Panc1 (cell line): ENCODE data around the gene TREX2. TPM values are rescaled to one million over a fixed set of nuclear protein-coding genes. Genes with fewer than 3 reads are reported as not detected.

Source experiments
- ATAC-seq: fragments of 200-7000 bp; cut with Tn5 transposase; 2 replicates; pipeline ENCODE4 v1.9.1; 2020; ENCODE audit warnings: mild to moderate bottlenecking, moderate library complexity
- BruUV-seq: library from RNA; stranded (reverse); fragments of 400-500 nt; replicated peaks from 2 replicates; lab custom pipeline; 2021; lab: Mats Ljungman, UMichigan
- CTCF ChIA-PET: fragments of 300-600 bp; sonication (Branson Sonifier 250); formaldehyde crosslinking; loops from one replicate; lab custom pipeline; 2022; ENCODE audit warnings: antibody characterized with exemption; lab: Charles Lee
- POLR2A ChIA-PET: fragments of 300-600 bp; sonication (Branson Sonifier 250); formaldehyde crosslinking; loops from one replicate; lab custom pipeline; 2022; ENCODE audit warnings: antibody characterized with exemption; lab: Charles Lee
- DNase-seq: peaks from one replicate; pipeline ENCODE4 v3.0.0-alpha.2; 2010; ENCODE audit warnings: low read depth, low spot score
- H3K27ac ChIP-seq: 2 replicates; pipeline ENCODE4 v1.5.1; 2011; ENCODE audit warnings: mild to moderate bottlenecking, low read length, inconsistent platforms
- H3K27me3 ChIP-seq: fragments of 200-500 bp; sonication (Bioruptor generic); 2 replicates; pipeline ENCODE4 v1.6.0; 2014; ENCODE audit warnings: low read length, inconsistent platforms; ENCODE audit not compliant: control insufficient read depth, insufficient read depth
- H3K36me3 ChIP-seq: fragments of 200-500 bp; sonication (Bioruptor generic); 2 replicates; pipeline ENCODE4 v1.5.1; 2014; ENCODE audit warnings: inconsistent platforms, mild to moderate bottlenecking, low read length, moderate library complexity; ENCODE audit not compliant: control insufficient read depth, insufficient read depth
- H3K4me1 ChIP-seq: 2 replicates; pipeline ENCODE4 v1.5.1; 2011; ENCODE audit warnings: inconsistent platforms, mild to moderate bottlenecking, low read length, moderate library complexity; ENCODE audit not compliant: control insufficient read depth, insufficient read depth
- H3K4me3 ChIP-seq, 2 experiments: 2 replicates each; pipeline ENCODE4 v1.5.1; 2011 to 2012; ENCODE audit warnings: low read depth in 2 of 2, low read length in 2 of 2, mild to moderate bottlenecking in 2 of 2, inconsistent platforms in 1 of 2, moderate library complexity in 1 of 2
- H3K9me3 ChIP-seq: fragments of 200-500 bp; sonication (Bioruptor generic); 2 replicates; pipeline ENCODE4 v1.5.1; 2014; ENCODE audit warnings: low read depth, mild to moderate bottlenecking, inconsistent platforms, low read length, moderate library complexity; ENCODE audit not compliant: control insufficient read depth, insufficient read depth
- CTCF ChIP-seq: fragments of 450-650 bp; IDR thresholded peaks from 2 replicates; pipeline ENCODE4 v1.5.1; 2017; ENCODE audit warnings: mild to moderate bottlenecking
- POLR2AphosphoS5 ChIP-seq: IDR thresholded peaks from 2 replicates; pipeline ENCODE4 v1.6.1; 2012; ENCODE audit warnings: mild to moderate bottlenecking, low read depth, low read length, moderate library complexity
- REST ChIP-seq, 2 experiments: IDR thresholded peaks; 2 replicates each; pipeline ENCODE4 v1.6.1; 2011 to 2012; ENCODE audit warnings: low read depth in 2 of 2, control low read depth in 1 of 2, low read length in 1 of 2, mild to moderate bottlenecking in 1 of 2, moderate library complexity in 1 of 2; ENCODE audit not compliant: insufficient read depth in 1 of 2
- SIN3A ChIP-seq: IDR thresholded peaks from 2 replicates; pipeline ENCODE4 v1.6.1; 2012; ENCODE audit warnings: low read depth, mild to moderate bottlenecking, low read length, moderate library complexity, borderline replicate concordance; ENCODE audit not compliant: insufficient read depth
- TCF7L2 ChIP-seq: IDR thresholded peaks from 2 replicates; pipeline ENCODE4 v1.6.1; 2011; ENCODE audit warnings: mild to moderate bottlenecking, low read depth, low read length, inconsistent platforms
- in situ Hi-C: cut with HindIII; loops from 2 replicates; pipeline ENCODE4 v1.10.0; 2016; ENCODE audit warnings: low sequenced_read_pairs, low pct_unique_long_range_greater_than_20kb
- intact Hi-C: fragments of 100-400 bp; cut with micrococcal nuclease; formaldehyde crosslinking; loops from one replicate; pipeline ENCODE4 v1.10.0; 2022; ENCODE audit not compliant: unreplicated experiment
- total RNA-seq: library from RNA; stranded (reverse); gene quantifications from one replicate; pipeline ENCODE4 v1.2.1, GENCODE V29; 2021; ENCODE audit not compliant: unreplicated experiment

The TREX2 gene
- total RNA-seq, 1 experiment from 2014 or later: 2.4 TPM

- Histone ChIP-seq H3K9me3 (no peaks in the 10 kb centered on the region), H3K4me3 (peak within 1 kb of the TSS; percentile 43 to 52), H3K27me3 (no peaks in the 10 kb centered on the region; the same call in 1 of the 2 replicates), H3K27ac (no peak within 1 kb of the TSS), H3K36me3 (no peaks in the 10 kb centered on the region), H3K4me1 (no peaks in the 10 kb centered on the region)
- peak; percentile 56 for ATAC-seq
- no peak for TF ChIP-seq POLR2AphosphoS5
- TF ChIP-seq TCF7L2: no peak
- TF ChIP-seq CTCF: no peak
- no peak for TF ChIP-seq REST (IDR thresholded peaks at IDR 0.05; ENCODE audit: insufficient read depth in 1 of 2, low read depth in 2 of 2, low read length in 1 of 2)
- no peak for TF ChIP-seq SIN3A
- no peak for DNase-seq
- ChIA-PET POLR2A (no interaction called here), CTCF (no interaction called here)
- BruUV-seq: no TSS peak
- in situ Hi-C loops (no loop called here), intact Hi-C loops (no loop called here)
These were observed 34.4 kb downstream of the TREX2 start, which contains the start of gene ZFP92 for GRCh38 chrX:153411255-153411987. TSS of gene ZFP92 (plus strand) at chrX:153411472. CDS start at chrX:153418323, 6,851 bp downstream.

GRCh38 chrX:153410888-153411254 is 35.0 kb downstream of the TREX2 start:
- Histone ChIP-seq H3K4me1 (no peaks in the 10 kb centered on the region), H3K36me3 (no peaks in the 10 kb centered on the region), H3K4me3 (peak overlapping the region; percentile 36 to 43), H3K27ac (no peak overlapping the region), H3K9me3 (no peaks in the 10 kb centered on the region), H3K27me3 (no peaks in the 10 kb centered on the region; the same call in 1 of the 2 replicates)
- in situ Hi-C loops (no loop called here), intact Hi-C loops (no loop called here)
- ChIA-PET CTCF (no interaction called here), POLR2A (no interaction called here)
- ATAC-seq: no peak
- no TSS peak for BruUV-seq
- DNase-seq: no peak
- TF ChIP-seq SIN3A (no peak), TCF7L2 (no peak), REST (IDR thresholded peaks at IDR 0.05; ENCODE audit: insufficient read depth in 1 of 2, low read depth in 2 of 2, low read length in 1 of 2) (no peak), CTCF (no peak), POLR2AphosphoS5 (no peak)
